BJ (cell line): ENCODE data around the gene CA6. TPM values are rescaled to one million over a fixed set of nuclear protein-coding genes. Genes with fewer than 3 reads are reported as not detected.

Source experiments
- CTCF ChIA-PET: fragments of 350-600 bp; formaldehyde crosslinking; extraction: SDS; loops from one replicate; lab custom pipeline; 2021; ENCODE audit warnings: antibody characterized with exemption, inconsistent platforms; lab: Yijun Ruan, JAX
- POLR2A ChIA-PET: fragments of 300-600 bp; sonication (Branson Sonifier 250); formaldehyde crosslinking; extraction: SDS; loops from one replicate; lab custom pipeline; 2021; ENCODE audit warnings: antibody characterized with exemption; lab: Charles Lee
- DNase-seq: peaks from one replicate; pipeline ENCODE4 v3.0.0-alpha.2; 2011; ENCODE audit warnings: low read depth
- H3K27me3 ChIP-seq: 2 replicates; pipeline ENCODE4 v1.6.0; 2011; ENCODE audit warnings: low read length; ENCODE audit not compliant: control insufficient read depth, insufficient read depth
- H3K36me3 ChIP-seq: 2 replicates; pipeline ENCODE4 v1.5.1; 2011; ENCODE audit warnings: low read length; ENCODE audit not compliant: control insufficient read depth, insufficient read depth
- H3K4me3 ChIP-seq: 2 replicates; pipeline ENCODE4 v1.5.1; 2011; ENCODE audit warnings: low read depth, mild to moderate bottlenecking, control low read depth, low read length
- CTCF ChIP-seq: IDR thresholded peaks from 2 replicates; pipeline ENCODE4 v1.5.1; 2011; ENCODE audit warnings: low read depth, mild to moderate bottlenecking, control low read depth, inconsistent platforms, low read length, moderate library complexity; ENCODE audit not compliant: insufficient read depth
- polyA plus RNA-seq: library from polyadenylated mRNA; depleted of rRNA; stranded (reverse); fragments of >200 nt; gene quantifications from 2 replicates; pipeline ENCODE4 v1.2.3, GENCODE V29; 2011; rRNA removed
- small RNA-seq: library from RNA; depleted of rRNA; stranded (forward); fragments of <200 nt; gene quantifications from one replicate; pipeline ENCODE3, GENCODE V24; 2012; ENCODE audit warnings: low replicate concordance, low read depth; ENCODE audit not compliant: insufficient read length

Gene CA6
- polyA plus RNA-seq, 1 experiment: not detected

GRCh38 chr1:9022773-9023172, 77.1 kb downstream of the CA6 start:
- peaks cover 3% of the 10 kb centered on the region; the same call in 1 of the 2 replicates for H3K27me3 ChIP-seq
- no peak overlapping the region for H3K4me3 ChIP-seq
- DNase-seq: no peak
- CTCF ChIA-PET: interaction anchor here (2.5 kb wide), 1 partner anchor 18 kb away, joined by 6 read pairs; no protein-coding TSS in a partner anchor
- TF ChIP-seq CTCF: no peak
- POLR2A ChIA-PET: no interaction called here
- no peaks in the 10 kb centered on the region for H3K36me3 ChIP-seq

Small RNA genes lying within 50 kb of the gene (small RNA-seq; reads per million reads assigned to genes)
- gene AL139415.2 (not detected), gene RN7SL451P (not detected)

Other genes with a start within 250 kb of the CA6 start
- gene RERE, start 128.2 kb upstream of the CA6 start, polyA plus RNA-seq: 3.8 and 5.9 TPM in 2 replicates
- gene ENO1, start 67.2 kb upstream of the CA6 start, polyA plus RNA-seq: 1,727 and 2,253 TPM in 2 replicates
- not detected in 2 replicates for gene SLC2A7, start 80.6 kb downstream of the CA6 start, polyA plus RNA-seq
- 0.16 and 0.31 TPM in 2 replicates for gene SLC2A5, start 123.8 kb downstream of the CA6 start, polyA plus RNA-seq
- gene GPR157, start 183.2 kb downstream of the CA6 start, polyA plus RNA-seq: 1.9 and 2.5 TPM in 2 replicates